Measurements from ENCODE around the gene HBG1.

The HBG1 gene

GRCh38 chr11:5204787-5205186 lies 44.9 kb downstream of the HBG1 start:
- peak; percentile 43 for DNase-seq (ENCODE audit: low read depth)
- H3K4me3 ChIP-seq (ENCODE audit: low read depth, low read length), result no peak overlapping the region
- TF ChIP-seq CTCF (IDR thresholded peaks at IDR 0.05; ENCODE audit: control insufficient read depth, extremely low read depth, insufficient read depth), result peak; percentile 75

GRCh38 chr11:5203366-5203765 lies 46.3 kb downstream of the HBG1 start:
- TF ChIP-seq CTCF (IDR thresholded peaks at IDR 0.05; ENCODE audit: control insufficient read depth, extremely low read depth, insufficient read depth), result no peak
- no peak for DNase-seq (ENCODE audit: low read depth)
- no peak overlapping the region for H3K4me3 ChIP-seq (ENCODE audit: low read depth, low read length)

- no peak for TF ChIP-seq CTCF (IDR thresholded peaks at IDR 0.05; ENCODE audit: control insufficient read depth, extremely low read depth, insufficient read depth)
Observed at GRCh38 chr11:5200582-5200981, 49.1 kb downstream of the HBG1 start, which contains the start of gene OR51V1. Gene OR51V1, minus strand, starts transcription at chr11:5200682. Its CDS starts 0 bp downstream, at chr11:5200682.

GRCh38 chr11:5198285-5198684 lies 51.4 kb downstream of the HBG1 start:
- no peak for TF ChIP-seq CTCF (IDR thresholded peaks at IDR 0.05; ENCODE audit: control insufficient read depth, extremely low read depth, insufficient read depth)
- no peak for DNase-seq (ENCODE audit: low read depth)
- no peak overlapping the region for H3K4me3 ChIP-seq (ENCODE audit: low read depth, low read length)

More at GRCh38 chr11:5200582-5200981, 49.1 kb downstream of the HBG1 start, which contains the start of gene OR51V1:
- DNase-seq (ENCODE audit: low read depth), result no peak
- no peak within 1 kb of the TSS for H3K4me3 ChIP-seq (ENCODE audit: low read depth, low read length)
